Measurements from ENCODE around the gene SLC46A1.

Gene SLC46A1

GRCh38 chr17:28390563-28390962 lies 15.4 kb downstream of the SLC46A1 start:
- Histone ChIP-seq H3K36me3 (ENCODE audit: control insufficient read depth, insufficient read depth, low read length) (peaks cover 5% of the 10 kb centered on the region), H3K4me3 (ENCODE audit: low read length) (no peak overlapping the region), H3K9me3 (ENCODE audit: control insufficient read depth, low read length) (no peaks in the 10 kb centered on the region), H3K9ac (ENCODE audit: low read length) (no peak overlapping the region), H3K27me3 (ENCODE audit: control insufficient read depth, insufficient read depth, low read length) (no peaks in the 10 kb centered on the region), H3K4me1 (ENCODE audit: control insufficient read depth, insufficient read depth, low read length) (peaks cover under 1% of the 10 kb centered on the region)

- H3K4me1 ChIP-seq (ENCODE audit: control insufficient read depth, insufficient read depth, low read length), result peaks cover 4% of the 10 kb centered on the region
- no peaks in the 10 kb centered on the region for H3K9me3 ChIP-seq (ENCODE audit: control insufficient read depth, low read length)
- H3K36me3 ChIP-seq (ENCODE audit: control insufficient read depth, insufficient read depth, low read length), result peaks cover 5% of the 10 kb centered on the region
- no peak overlapping the region for H3K9ac ChIP-seq (ENCODE audit: low read length)
- H3K27me3 ChIP-seq (ENCODE audit: control insufficient read depth, insufficient read depth, low read length), result no peaks in the 10 kb centered on the region
- H3K4me3 ChIP-seq (ENCODE audit: low read length), result no peak overlapping the region
Observed at GRCh38 chr17:28390141-28390540, 15.9 kb downstream of the SLC46A1 start.

- peaks cover 5% of the 10 kb centered on the region for H3K36me3 ChIP-seq (ENCODE audit: control insufficient read depth, insufficient read depth, low read length)
- H3K9ac ChIP-seq (ENCODE audit: low read length), result no peak overlapping the region
- peaks cover 13% of the 10 kb centered on the region for H3K4me1 ChIP-seq (ENCODE audit: control insufficient read depth, insufficient read depth, low read length)
- no peaks in the 10 kb centered on the region for H3K27me3 ChIP-seq (ENCODE audit: control insufficient read depth, insufficient read depth, low read length)
- no peak overlapping the region for H3K4me3 ChIP-seq (ENCODE audit: low read length)
- H3K9me3 ChIP-seq (ENCODE audit: control insufficient read depth, low read length), result no peaks in the 10 kb centered on the region
Observed at GRCh38 chr17:28388106-28388505, 17.9 kb downstream of the SLC46A1 start.

GRCh38 chr17:28386391-28386790 lies 19.6 kb downstream of the SLC46A1 start:
- Histone ChIP-seq H3K27me3 (ENCODE audit: control insufficient read depth, insufficient read depth, low read length) (peaks cover 11% of the 10 kb centered on the region), H3K9ac (ENCODE audit: low read length) (no peak overlapping the region), H3K4me3 (ENCODE audit: low read length) (no peak overlapping the region), H3K9me3 (ENCODE audit: control insufficient read depth, low read length) (no peaks in the 10 kb centered on the region), H3K36me3 (ENCODE audit: control insufficient read depth, insufficient read depth, low read length) (peaks cover 5% of the 10 kb centered on the region), H3K4me1 (ENCODE audit: control insufficient read depth, insufficient read depth, low read length) (peaks cover 18% of the 10 kb centered on the region)

- Histone ChIP-seq H3K27me3 (ENCODE audit: control insufficient read depth, insufficient read depth, low read length) (peaks cover 18% of the 10 kb centered on the region), H3K9ac (ENCODE audit: low read length) (peak overlapping the region; percentile 49), H3K36me3 (ENCODE audit: control insufficient read depth, insufficient read depth, low read length) (no peaks in the 10 kb centered on the region), H3K9me3 (ENCODE audit: control insufficient read depth, low read length) (no peaks in the 10 kb centered on the region), H3K4me1 (ENCODE audit: control insufficient read depth, insufficient read depth, low read length) (peaks cover 28% of the 10 kb centered on the region), H3K4me3 (ENCODE audit: low read length) (no peak overlapping the region)
Observed at GRCh38 chr17:28385406-28385805, 20.6 kb downstream of the SLC46A1 start.

GRCh38 chr17:28385037-28385400 lies 21.0 kb downstream of the SLC46A1 start:
- Histone ChIP-seq H3K9ac (ENCODE audit: low read length) (peak overlapping the region; percentile 49), H3K4me3 (ENCODE audit: low read length) (peak overlapping the region; percentile 67), H3K36me3 (ENCODE audit: control insufficient read depth, insufficient read depth, low read length) (no peaks in the 10 kb centered on the region), H3K9me3 (ENCODE audit: control insufficient read depth, low read length) (no peaks in the 10 kb centered on the region), H3K4me1 (ENCODE audit: control insufficient read depth, insufficient read depth, low read length) (peaks cover 29% of the 10 kb centered on the region), H3K27me3 (ENCODE audit: control insufficient read depth, insufficient read depth, low read length) (peaks cover 18% of the 10 kb centered on the region)

- Histone ChIP-seq H3K4me1 (ENCODE audit: control insufficient read depth, insufficient read depth, low read length) (peaks cover 29% of the 10 kb centered on the region), H3K9me3 (ENCODE audit: control insufficient read depth, low read length) (no peaks in the 10 kb centered on the region), H3K27me3 (ENCODE audit: control insufficient read depth, insufficient read depth, low read length) (peaks cover 18% of the 10 kb centered on the region), H3K36me3 (ENCODE audit: control insufficient read depth, insufficient read depth, low read length) (no peaks in the 10 kb centered on the region), H3K4me3 (ENCODE audit: low read length) (peak overlapping the region; percentile 67), H3K9ac (ENCODE audit: low read length) (peak overlapping the region; percentile 49)
Observed at GRCh38 chr17:28384281-28385036, 21.6 kb downstream of the SLC46A1 start.

- Histone ChIP-seq H3K9me3 (ENCODE audit: control insufficient read depth, low read length) (no peaks in the 10 kb centered on the region), H3K36me3 (ENCODE audit: control insufficient read depth, insufficient read depth, low read length) (no peaks in the 10 kb centered on the region), H3K4me3 (ENCODE audit: low read length) (no peak overlapping the region), H3K4me1 (ENCODE audit: control insufficient read depth, insufficient read depth, low read length) (peaks cover 29% of the 10 kb centered on the region), H3K27me3 (ENCODE audit: control insufficient read depth, insufficient read depth, low read length) (peaks cover 18% of the 10 kb centered on the region), H3K9ac (ENCODE audit: low read length) (peak overlapping the region; percentile 22)
Observed at GRCh38 chr17:28381141-28381825, 24.7 kb downstream of the SLC46A1 start.

GRCh38 chr17:28379814-28380801 lies 25.9 kb downstream of the SLC46A1 start:
- no peaks in the 10 kb centered on the region for H3K9me3 ChIP-seq (ENCODE audit: control insufficient read depth, low read length)
- H3K27me3 ChIP-seq (ENCODE audit: control insufficient read depth, insufficient read depth, low read length), result peaks cover 18% of the 10 kb centered on the region
- no peak overlapping the region for H3K4me3 ChIP-seq (ENCODE audit: low read length)
- H3K9ac ChIP-seq (ENCODE audit: low read length), result no peak overlapping the region
- no peaks in the 10 kb centered on the region for H3K36me3 ChIP-seq (ENCODE audit: control insufficient read depth, insufficient read depth, low read length)
- peaks cover 26% of the 10 kb centered on the region for H3K4me1 ChIP-seq (ENCODE audit: control insufficient read depth, insufficient read depth, low read length)

- H3K36me3 ChIP-seq (ENCODE audit: control insufficient read depth, insufficient read depth, low read length), result no peaks in the 10 kb centered on the region
- H3K9ac ChIP-seq (ENCODE audit: low read length), result no peak overlapping the region
- peaks cover 11% of the 10 kb centered on the region for H3K4me1 ChIP-seq (ENCODE audit: control insufficient read depth, insufficient read depth, low read length)
- no peak overlapping the region for H3K4me3 ChIP-seq (ENCODE audit: low read length)
- peaks cover 26% of the 10 kb centered on the region for H3K27me3 ChIP-seq (ENCODE audit: control insufficient read depth, insufficient read depth, low read length)
- H3K9me3 ChIP-seq (ENCODE audit: control insufficient read depth, low read length), result no peaks in the 10 kb centered on the region
Observed at GRCh38 chr17:28372945-28373274, 33.1 kb downstream of the SLC46A1 start.

GRCh38 chr17:28372203-28372944 lies 33.6 kb downstream of the SLC46A1 start:
- Histone ChIP-seq H3K27me3 (ENCODE audit: control insufficient read depth, insufficient read depth, low read length) (peaks cover 26% of the 10 kb centered on the region), H3K4me1 (ENCODE audit: control insufficient read depth, insufficient read depth, low read length) (peaks cover 11% of the 10 kb centered on the region), H3K4me3 (ENCODE audit: low read length) (no peak overlapping the region), H3K9me3 (ENCODE audit: control insufficient read depth, low read length) (no peaks in the 10 kb centered on the region), H3K36me3 (ENCODE audit: control insufficient read depth, insufficient read depth, low read length) (no peaks in the 10 kb centered on the region), H3K9ac (ENCODE audit: low read length) (peak overlapping the region; percentile 55)
